GM18511 (cell line): Measurements from ENCODE around the gene LDLRAD3.
"Not testable (repeated sequence)": the region's sequence is repeated elsewhere in the genome, so short reads cannot be mapped to it uniquely, and the experiment has no call there.

Experiments
- ATAC-seq: cut with Tn5 transposase; IDR thresholded peaks from one replicate; pipeline ENCODE4 v1.9.1; 2021; ENCODE audit warnings: mild to moderate bottlenecking, moderate library complexity; ENCODE audit not compliant: unreplicated experiment

Gene LDLRAD3

GRCh38 chr11:35986947-35987346 is 43.1 kb downstream of the LDLRAD3 start:
- no peak for ATAC-seq

- no peak for ATAC-seq
Measured at GRCh38 chr11:35990170-35990569, 46.3 kb downstream of the LDLRAD3 start.

GRCh38 chr11:35990816-35991215 is 47.0 kb downstream of the LDLRAD3 start:
- ATAC-seq: no peak

GRCh38 chr11:35992548-35992947 is 48.7 kb downstream of the LDLRAD3 start:
- no peak for ATAC-seq

DNA sequence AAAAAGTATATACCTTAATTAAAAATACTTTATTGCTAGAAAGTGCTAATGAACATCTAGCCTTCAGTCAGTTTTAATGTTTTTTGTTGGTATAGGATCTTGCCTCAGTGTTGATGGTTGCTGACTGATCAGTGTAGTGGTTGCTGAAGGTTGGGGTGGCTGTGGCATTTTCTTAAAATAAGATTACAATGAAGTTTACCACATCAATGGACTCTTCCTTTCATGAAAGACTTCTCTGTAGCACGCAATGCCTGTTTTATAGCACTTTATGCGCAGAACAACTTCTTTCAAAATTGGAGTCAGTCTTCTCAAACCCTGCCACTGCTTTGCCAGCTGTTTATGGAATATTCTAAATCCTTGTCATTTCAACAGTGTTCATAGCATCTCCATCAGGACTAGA is 50.6 kb downstream of the LDLRAD3 start:
- ATAC-seq: no peak

- no peak for ATAC-seq
Measured at GRCh38 chr11:35995681-35996271, 51.9 kb downstream of the LDLRAD3 start.

- ATAC-seq: no peak
Measured at GRCh38 chr11:35997902-35998520, 54.1 kb downstream of the LDLRAD3 start.

GRCh38 chr11:35998634-35999033 is 54.8 kb downstream of the LDLRAD3 start:
- ATAC-seq: no peak

DNA sequence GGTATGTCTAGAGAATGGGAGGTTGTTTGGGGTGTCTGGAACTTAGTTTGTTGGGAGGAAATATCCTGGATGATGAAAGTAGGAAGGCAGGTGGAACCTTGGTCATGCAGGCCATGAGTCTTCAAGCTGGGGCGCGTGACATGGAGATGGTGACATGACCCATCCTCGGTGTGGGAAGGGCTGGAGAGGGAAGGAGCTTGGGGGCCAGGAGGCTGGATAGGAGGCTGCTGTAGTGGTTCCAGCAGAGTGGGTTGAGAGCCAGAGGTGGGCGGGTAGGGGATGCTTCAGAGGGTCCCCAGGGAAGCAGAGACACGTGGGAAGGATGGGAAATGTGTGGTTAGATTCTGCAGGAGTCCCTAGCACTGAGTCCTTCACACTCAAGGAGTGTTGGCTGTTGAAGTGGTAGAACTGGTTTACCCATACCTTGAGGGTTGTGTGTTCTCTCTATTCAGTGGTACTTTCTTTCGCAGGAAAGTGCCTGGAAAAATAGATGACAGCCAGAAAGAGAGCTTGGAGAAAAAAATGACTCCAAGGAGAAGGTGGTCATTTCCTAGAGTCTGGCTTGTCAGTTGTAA is 56.8 kb downstream of the LDLRAD3 start:
- no peak for ATAC-seq

DNA sequence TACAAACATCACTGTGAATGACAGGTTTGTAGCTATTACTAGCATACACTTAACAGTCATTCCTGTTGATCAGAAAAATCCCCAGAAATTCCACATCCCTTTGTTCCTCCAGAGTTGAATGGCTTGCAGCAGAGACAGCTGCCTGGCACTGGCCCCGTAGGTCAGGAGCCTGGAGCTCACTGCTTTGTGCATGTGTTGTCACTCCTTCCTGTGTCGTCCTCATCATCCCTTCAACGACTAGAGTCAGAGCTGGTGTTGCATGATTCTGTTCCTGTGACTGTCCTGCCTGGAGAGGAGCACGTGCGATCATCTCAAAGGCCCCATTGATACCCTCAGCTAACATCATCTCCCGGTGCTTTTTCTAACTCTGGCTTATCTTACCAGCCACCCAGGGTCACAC is 58.3 kb downstream of the LDLRAD3 start:
- no peak for ATAC-seq

GRCh38 chr11:36002796-36003195 is 58.9 kb downstream of the LDLRAD3 start:
- ATAC-seq: no peak

- no peak for ATAC-seq
Measured at GRCh38 chr11:36006556-36006955, 62.7 kb downstream of the LDLRAD3 start.

GRCh38 chr11:36007127-36007655 is 63.3 kb downstream of the LDLRAD3 start:
- no peak for ATAC-seq

DNA sequence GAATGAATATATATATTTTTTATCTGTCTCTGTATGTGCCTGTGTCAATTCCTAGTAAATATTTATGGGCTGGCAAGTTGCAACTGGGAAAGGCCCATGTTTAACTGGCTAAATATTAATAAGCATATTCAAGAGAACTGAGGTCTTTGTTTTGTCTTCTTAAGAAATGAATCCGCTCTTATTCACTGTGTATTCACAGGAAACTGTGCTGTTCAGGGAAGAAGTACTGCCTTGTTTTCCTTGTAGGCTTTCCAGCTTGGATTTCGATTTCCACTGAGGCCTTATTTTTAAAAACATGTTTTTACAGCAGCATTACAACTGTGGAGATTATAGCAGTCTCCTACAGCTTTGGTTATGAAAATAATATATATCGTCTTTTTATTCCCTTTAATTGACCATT is 64.7 kb downstream of the LDLRAD3 start:
- no peak for ATAC-seq

DNA sequence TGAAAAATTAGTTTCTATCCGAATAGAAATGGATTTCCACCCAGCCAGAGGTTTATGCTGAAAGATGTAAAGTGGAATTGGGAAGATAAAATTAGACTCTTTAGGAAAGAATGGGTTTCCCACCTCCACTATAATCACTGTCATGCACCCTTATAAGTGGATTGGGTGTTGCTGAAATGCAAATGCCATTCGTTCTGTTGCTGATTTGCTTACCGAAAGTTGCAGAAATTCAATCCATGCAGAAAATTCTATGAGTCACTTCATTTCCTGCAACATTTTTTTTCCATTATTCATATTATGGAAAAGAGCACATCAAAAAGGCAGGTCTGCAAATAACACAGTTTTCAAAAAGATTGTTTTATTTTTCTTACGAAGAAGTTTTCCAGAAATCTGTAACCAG is 65.6 kb downstream of the LDLRAD3 start:
- no peak for ATAC-seq

- no peak for ATAC-seq
Measured at GRCh38 chr11:36010010-36010740, 66.3 kb downstream of the LDLRAD3 start.

DNA sequence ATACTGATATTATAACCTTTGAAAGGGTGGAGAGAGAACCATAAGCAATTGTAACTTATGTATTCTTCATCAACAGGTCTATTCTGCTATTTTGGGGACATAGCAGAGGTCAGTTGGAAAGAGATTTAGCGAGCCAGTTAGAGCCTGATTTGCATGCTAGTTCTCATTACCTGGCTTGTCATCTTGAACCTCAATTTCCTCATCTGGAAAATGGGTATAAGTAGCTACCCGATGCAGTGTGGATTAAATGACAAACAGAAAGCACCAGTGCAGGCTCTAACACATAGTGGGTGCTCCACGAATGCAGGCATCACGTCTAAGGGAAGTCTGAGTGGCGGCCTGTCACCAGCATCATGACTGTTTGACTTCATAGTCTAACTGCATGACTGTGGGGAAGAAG is 67.7 kb downstream of the LDLRAD3 start:
- ATAC-seq: no peak

- no peak for ATAC-seq
Measured at GRCh38 chr11:36012455-36012854, 68.6 kb downstream of the LDLRAD3 start.

- no peak for ATAC-seq
Measured at GRCh38 chr11:36012979-36013378, 69.1 kb downstream of the LDLRAD3 start.

- not testable (repeated sequence) for ATAC-seq
Measured at GRCh38 chr11:36013446-36013845, 69.6 kb downstream of the LDLRAD3 start.

DNA sequence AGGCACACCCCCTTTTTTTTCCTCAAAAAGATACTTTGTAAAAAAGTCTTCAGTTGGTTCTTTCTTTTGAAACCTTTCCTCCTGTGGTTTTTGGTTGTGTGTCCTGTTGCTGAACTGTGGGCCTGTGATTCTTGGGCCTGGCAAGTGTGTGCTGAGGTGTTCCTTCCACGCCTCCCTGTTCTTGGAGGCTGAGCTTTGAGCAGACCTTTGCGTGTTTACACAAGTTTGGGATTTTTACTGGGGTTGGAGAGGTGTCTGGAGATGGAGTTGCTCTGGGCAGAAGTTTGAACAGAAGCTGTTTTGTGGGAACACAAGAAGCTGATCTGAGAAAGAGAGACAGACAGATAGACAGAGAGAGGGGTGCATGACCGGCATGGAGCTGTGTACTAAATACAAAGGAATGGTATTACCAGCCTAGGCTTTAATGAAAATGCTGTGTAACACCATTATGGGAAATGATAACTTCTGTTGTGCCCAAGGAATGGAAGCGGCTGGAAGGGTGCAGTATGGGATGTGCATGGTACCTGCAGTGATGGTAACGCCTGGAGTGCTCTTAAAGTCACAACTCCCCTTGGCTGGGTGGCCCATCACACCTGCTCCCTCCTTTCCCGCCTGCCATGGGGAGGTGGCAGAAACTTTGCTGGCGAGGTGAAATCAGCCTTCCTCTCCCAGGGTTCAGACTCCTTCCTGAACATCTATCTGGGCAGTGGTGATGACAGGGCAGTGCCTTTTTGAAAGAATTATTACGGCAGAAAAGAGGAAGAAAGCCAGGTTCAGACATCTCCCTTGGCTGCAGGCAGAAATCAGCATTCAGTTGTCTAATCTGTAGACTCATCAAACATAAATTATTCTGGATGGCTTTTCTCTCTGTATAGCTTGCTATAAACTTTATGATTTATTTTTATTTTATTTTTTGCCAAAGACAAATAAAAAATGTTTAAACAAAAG is 70.4 kb downstream of the LDLRAD3 start:
- no peak for ATAC-seq
